K562 (cell line): ENCODE measurements around the gene GNA14. TPM values are rescaled to one million over a fixed set of nuclear protein-coding genes. Genes with fewer than 3 reads are reported as not detected.

ENCODE experiments used
- ATAC-seq: fragments of 200-7000 bp; cut with Tn5 transposase; 3 replicates; pipeline ENCODE4 v1.9.1; 2020; ENCODE audit warnings: moderate library complexity
- BruUV-seq: library from RNA; stranded (reverse); fragments of 400-500 nt; replicated peaks from 2 replicates; lab custom pipeline; 2021; lab: Mats Ljungman, UMichigan
- CTCF ChIA-PET: fragments of 300-600 bp; formaldehyde crosslinking; extraction: SDS; loops from one replicate; lab custom pipeline; 2021; ENCODE audit warnings: low intra/inter-chr PET ratio; lab: Yijun Ruan, JAX
- POLR2A ChIA-PET: fragments of 300-600, 350-650 bp; sonication (Branson Sonifier 250); formaldehyde crosslinking; extraction: SDS; loops from one replicate; lab custom pipeline; 2021; ENCODE audit warnings: antibody characterized with exemption, inconsistent platforms; lab: Yijun Ruan, JAX
- DNase-seq, 4 experiments: peaks; one replicate each; pipeline versions ENCODE4 v3.0.0 to v3.0.0-alpha.2; 2011 to 2018; ENCODE audit warnings: low spot score in 3 of 4, mixed read lengths in 3 of 4; ENCODE audit errors: extremely low read depth in 1 of 4
- FAIRE-seq: peaks from 2 replicates; lab custom pipeline; 2011; peaks lifted over from hg19 to GRCh38; lab: Jason Lieb, UNC
- H2AFZ ChIP-seq: 2 replicates; pipeline ENCODE4 v1.6.0; 2011; ENCODE audit warnings: low read depth, low read length, control low read depth, inconsistent platforms
- H3K27ac ChIP-seq: fragments of 200-600 bp; 3 replicates; pipeline ENCODE4 v1.8.0; 2011; ENCODE audit warnings: low read depth, mild to moderate bottlenecking, control low read depth, inconsistent platforms, low read length, moderate library complexity, mixed read lengths; ENCODE audit errors: extremely low read depth
- H3K27me3 ChIP-seq, 2 experiments: fragments of 300-600 bp in 1 of 2; 2 replicates in 1 of 2; 3 replicates in 1 of 2; pipeline versions ENCODE4 v1.6.0 to v1.8.0; 2011; ENCODE audit warnings: inconsistent platforms in 2 of 2, low read length in 2 of 2, mild to moderate bottlenecking in 1 of 2, mixed read lengths in 1 of 2, moderate library complexity in 1 of 2; ENCODE audit not compliant: control insufficient read depth in 2 of 2, insufficient read depth in 2 of 2
- H3K36me3 ChIP-seq: fragments of 300-600 bp; 3 replicates; pipeline ENCODE4 v1.8.0; 2011; ENCODE audit warnings: mild to moderate bottlenecking, low read length, inconsistent platforms; ENCODE audit not compliant: control insufficient read depth, insufficient read depth
- H3K4me1 ChIP-seq, 2 experiments: fragments of 200-600 bp in 1 of 2; replicated peaks in 1 of 2; 2 replicates in 1 of 2; 3 replicates in 1 of 2; pipeline versions ENCODE4 v1.5.1 to v1.8.0; 2011; ENCODE audit warnings: inconsistent platforms in 2 of 2, low read length in 2 of 2, mild to moderate bottlenecking in 1 of 2, mixed read lengths in 1 of 2, moderate library complexity in 1 of 2; ENCODE audit not compliant: control insufficient read depth in 2 of 2, insufficient read depth in 2 of 2
- H3K4me2 ChIP-seq: 2 replicates; pipeline ENCODE4 v1.6.1; 2011; ENCODE audit warnings: low read length, control low read depth, inconsistent platforms, mixed read lengths; ENCODE audit not compliant: insufficient read depth
- H3K4me3 ChIP-seq: fragments of 200-600 bp; sonication (generic), shearing (Covaris generic); 2 replicates; pipeline ENCODE4 v1.5.1; 2016; ENCODE audit warnings: control low read depth, inconsistent platforms
- H3K79me2 ChIP-seq: fragments of 200-600 bp; 3 replicates; pipeline ENCODE4 v1.8.0; 2011; ENCODE audit warnings: low read length, inconsistent platforms; ENCODE audit not compliant: control insufficient read depth, insufficient read depth
- H3K9ac ChIP-seq, 2 experiments: 2 replicates each; pipeline versions ENCODE4 v1.6.0 to v1.6.1; 2011; ENCODE audit warnings: low read depth in 2 of 2, low read length in 2 of 2, control low read depth in 1 of 2, inconsistent platforms in 1 of 2, mild to moderate bottlenecking in 1 of 2, mixed read lengths in 1 of 2; ENCODE audit not compliant: insufficient read depth in 1 of 2
- H3K9me1 ChIP-seq: one replicate; pipeline ENCODE4 v1.6.0; 2011; ENCODE audit warnings: inconsistent platforms, mild to moderate bottlenecking, low read length, moderate library complexity; ENCODE audit not compliant: control insufficient read depth, insufficient read depth
- H3K9me3 ChIP-seq: replicated peaks from 2 replicates; pipeline ENCODE4 v1.5.1; 2011; ENCODE audit warnings: low read depth, low read length, inconsistent platforms; ENCODE audit not compliant: control insufficient read depth, insufficient read depth
- H4K20me1 ChIP-seq: replicated peaks from 2 replicates; pipeline ENCODE4 v1.6.1; 2011; ENCODE audit warnings: low read length, inconsistent platforms, mixed read lengths; ENCODE audit not compliant: control insufficient read depth, insufficient read depth
- ATF3 ChIP-seq, 2 experiments: fragments of 450-650 bp in 1 of 2; sonication (generic) in 1 of 2; formaldehyde crosslinking in 1 of 2; IDR thresholded peaks in 1 of 2; conservative IDR thresholded peaks in 1 of 2; 2 replicates each; pipeline versions ENCODE4 v1.6.1 to v1.8.1; 2016 to 2023; ENCODE audit warnings: mild to moderate bottlenecking in 2 of 2, moderate library complexity in 2 of 2, inconsistent platforms in 1 of 2, missing genetic modification reagents in 1 of 2
- CCNT2 ChIP-seq: IDR thresholded peaks from 2 replicates; pipeline ENCODE4 v1.6.1; 2011; ENCODE audit warnings: borderline replicate concordance, low read depth, mild to moderate bottlenecking, moderate library complexity, mixed read lengths, low read length; ENCODE audit not compliant: insufficient read length; ENCODE audit errors: extremely low read depth
- HOXB6 ChIP-seq: fragments of 250-450 bp; sonication (Bioruptor Pico); IDR thresholded peaks from 2 replicates; pipeline ENCODE4 v1.5.1; 2022; ENCODE audit warnings: mild to moderate bottlenecking, borderline replicate concordance
- NFIX ChIP-seq: fragments of 250-450 bp; sonication (Bioruptor Pico); IDR thresholded peaks from 2 replicates; pipeline ENCODE4 v1.4.0; 2020; ENCODE audit warnings: low read depth, mild to moderate bottlenecking, moderate library complexity
- PREB ChIP-seq: sonication (generic); formaldehyde crosslinking; IDR thresholded peaks from 2 replicates; pipeline ENCODE4 v1.8.1; 2023; ENCODE audit warnings: mild to moderate bottlenecking, missing genetic modification reagents
- SIN3B ChIP-seq: fragments of 450-650 bp; IDR thresholded peaks from 2 replicates; pipeline ENCODE4 v1.6.1; 2017; ENCODE audit warnings: low read depth, mild to moderate bottlenecking, moderate library complexity
- ZBTB33 ChIP-seq: sonication (generic); formaldehyde crosslinking; IDR thresholded peaks from 2 replicates; pipeline ENCODE4 v1.8.1; 2023; ENCODE audit warnings: mild to moderate bottlenecking, missing genetic modification reagents
- ZNF197 ChIP-seq: fragments of 200-800 bp; sonication (Bioruptor generic); IDR thresholded peaks from 2 replicates; pipeline ENCODE4 v1.6.1; 2016; ENCODE audit warnings: low read depth, missing genetic modification characterization, missing compliant biosample characterization
- ZNF668 ChIP-seq: fragments of 250-450 bp; sonication (Bioruptor Pico); IDR thresholded peaks from 2 replicates; pipeline ENCODE4 v1.8.0; 2022; ENCODE audit warnings: mild to moderate bottlenecking, inconsistent platforms
- ZNF699 ChIP-seq: fragments of 250-450 bp; sonication (Bioruptor Pico); IDR thresholded peaks from 2 replicates; pipeline ENCODE4 v1.8.0; 2021; ENCODE audit warnings: mild to moderate bottlenecking, moderate library complexity; ENCODE audit not compliant: insufficient replicate concordance
- WGBS: fragments of 100-300 bp; shearing (Covaris generic); methylation state at CpG from one replicate; pipeline ENCODE4 v1.1.6; 2016; ENCODE audit warnings: low coverage, mixed read lengths; ENCODE audit not compliant: insufficient coverage; ENCODE audit errors: missing lambda C conversion rate; 5-methylcytosine and 5-hydroxymethylcytosine counted together
- in situ Hi-C: fragments of 300-500 bp; cut with MboI; formaldehyde crosslinking; loops from 4 replicates; pipeline ENCODE4 v1.15.0; 2018; ENCODE audit warnings: inconsistent platforms, mixed read lengths
- intact Hi-C: fragments of 100-400 bp; cut with micrococcal nuclease; formaldehyde crosslinking; loops from 2 replicates; pipeline ENCODE4 v1.14.2; 2022
- polyA plus RNA-seq, 8 experiments: library from polyadenylated mRNA; depleted of rRNA in 4 of 8; stranded (reverse) in 5 of 8; unstranded in 3 of 8; fragments of >200 nt; fragmentation: Nextera tagmentation in 2 of 8; fragmentation: Illumina TruSeq in 1 of 8; extraction: Ambion mirVana in 2 of 8; extraction: Trizol in 1 of 8; gene quantifications; 2 replicates each; pipeline versions ENCODE4 v1.2.1 to v1.2.3, GENCODE V29; 2011 to 2014; ENCODE audit warnings: inconsistent platforms in 1 of 8, missing spikeins in 1 of 8
- total RNA-seq, 7 experiments: library from RNA; depleted of rRNA in 6 of 7; stranded (reverse); fragments of >200 nt in 6 of 7; fragmentation: Illumina TruSeq in 2 of 7; extraction: Trizol in 2 of 7; gene quantifications; 2 replicates each; pipeline versions ENCODE4 v1.2.1 to v1.2.3, GENCODE V29; 2011 to 2021; ENCODE audit warnings: low replicate concordance in 1 of 7

GNA14 gene
- total and polyA plus RNA-seq, 9 of the 15 experiments (the other 6 are each of a cell fraction or from before 2014, with no cell fraction given): 0.03 to 0.11 (median 0.03) TPM; not detected in 6

- H3K9me1 ChIP-seq: no peaks in the 10 kb centered on the region
- no peak for FAIRE-seq
- no peaks in the 10 kb centered on the region for H3K9me3 ChIP-seq
- no peak overlapping the region for H3K27ac ChIP-seq
- H3K27me3 ChIP-seq: no peaks in the 10 kb centered on the region
- ATAC-seq: no peak
- no peak overlapping the region for H3K4me2 ChIP-seq
- no peaks in the 10 kb centered on the region for H3K79me2 ChIP-seq
- H3K4me1 ChIP-seq: no peaks in the 10 kb centered on the region
- POLR2A ChIA-PET: no interaction called here
- H3K36me3 ChIP-seq: peaks cover 12% of the 10 kb centered on the region; the same call in 2 of the 3 replicates
- in situ Hi-C loops (no loop called here), intact Hi-C loops (no loop called here)
- no TSS peak for BruUV-seq
- no peak overlapping the region for H2AFZ ChIP-seq
- no peak overlapping the region for H3K4me3 ChIP-seq
- no peak for TF ChIP-seq ZNF699 (CRISPR knock-in tag)
- peak; percentile 44; the same call in 1 of the 2 replicates for TF ChIP-seq ATF3 (IDR thresholded peaks at IDR 0.05)
- no peak for TF ChIP-seq ATF3 (CRISPR knock-in tag; conservative IDR thresholded peaks at IDR 0.05)
- TF ChIP-seq, all 486 proteins: peak for 1
- CTCF ChIA-PET: no interaction called here
- no peak for DNase-seq
- Histone ChIP-seq H3K9ac (no peak overlapping the region), H4K20me1 (no peaks in the 10 kb centered on the region)
These were observed 263.7 kb downstream of the GNA14 start for GRCh38 chr9:77384406-77384805.

GRCh38 chr9:77375956-77376532 is 272.1 kb downstream of the GNA14 start:
- ATAC-seq (no peak), DNase-seq (no peak), FAIRE-seq (no peak)
- ChIA-PET CTCF (no interaction called here), POLR2A (no interaction called here)
- BruUV-seq: no TSS peak
- in situ Hi-C loops: no loop called here
- no peak overlapping the region for H2AFZ ChIP-seq
- no peak overlapping the region for H3K4me3 ChIP-seq
- no peaks in the 10 kb centered on the region for H3K4me1 ChIP-seq
- intact Hi-C loops: no loop called here
- peaks cover 4% of the 10 kb centered on the region; the same call in 2 of the 3 replicates for H3K36me3 ChIP-seq
- TF ChIP-seq PREB (CRISPR knock-in tag) (no peak), ZNF668 (CRISPR knock-in tag) (no peak), ZNF197 (CRISPR knock-in tag) (no peak), SIN3B (no peak), HOXB6 (CRISPR knock-in tag) (no peak), NFIX (CRISPR knock-in tag) (no peak), ZBTB33 (peak; percentile 50; the same call in 1 of the 2 replicates), CCNT2 (no peak)
- no peaks in the 10 kb centered on the region for H3K9me1 ChIP-seq
- 89% methylated on average over 3 of the region's 6 CpGs for WGBS
- H3K27me3 ChIP-seq: no peaks in the 10 kb centered on the region
- H3K9me3 ChIP-seq: no peaks in the 10 kb centered on the region
- no peaks in the 10 kb centered on the region for H3K79me2 ChIP-seq
- no peaks in the 10 kb centered on the region for H4K20me1 ChIP-seq
- H3K27ac ChIP-seq: no peak overlapping the region
- H3K9ac ChIP-seq: no peak overlapping the region
- H3K4me2 ChIP-seq: no peak overlapping the region
